Hepatocyte (in vitro differentiated cells): Measurements from ENCODE around the gene MFAP2. TPM values are rescaled to one million over a fixed set of nuclear protein-coding genes. Genes with fewer than 3 reads are reported as not detected.

ENCODE experiments used
- DNase-seq: peaks from one replicate; pipeline ENCODE4 v3.0.0-alpha.2; 2016; ENCODE audit warnings: low spot score
- H2AFZ ChIP-seq: fragments of 200-600 bp; sonication (generic); 2 replicates; pipeline ENCODE4 v1.6.0; 2016; ENCODE audit warnings: antibody characterized with exemption, mild to moderate bottlenecking
- H3K27ac ChIP-seq: fragments of 200-600 bp; sonication (generic); 2 replicates; pipeline ENCODE4 v1.5.1; 2016; ENCODE audit warnings: mild to moderate bottlenecking
- H3K27me3 ChIP-seq: fragments of 200-600 bp; sonication (generic); 2 replicates; pipeline ENCODE4 v1.6.1; 2016
- H3K36me3 ChIP-seq: fragments of 200-600 bp; sonication (generic); replicated peaks from 2 replicates; pipeline ENCODE4 v1.5.1; 2016; ENCODE audit warnings: low read depth; ENCODE audit not compliant: insufficient read depth
- H3K4me1 ChIP-seq: fragments of 200-600 bp; sonication (generic); 2 replicates; pipeline ENCODE4 v1.5.1; 2016; ENCODE audit warnings: mild to moderate bottlenecking, moderate library complexity; ENCODE audit not compliant: insufficient read depth
- H3K4me2 ChIP-seq: fragments of 200-600 bp; sonication (generic); 2 replicates; pipeline ENCODE4 v1.6.0; 2016
- H3K4me3 ChIP-seq: fragments of 200-600 bp; sonication (generic); 2 replicates; pipeline ENCODE4 v1.5.1; 2016; ENCODE audit warnings: mild to moderate bottlenecking
- H3K79me2 ChIP-seq: fragments of 200-600 bp; sonication (generic); 2 replicates; pipeline ENCODE4 v1.6.0; 2017; ENCODE audit warnings: mild to moderate bottlenecking
- H3K9me2 ChIP-seq: fragments of 200-600 bp; sonication (generic); replicated peaks from 2 replicates; pipeline ENCODE4 v1.6.0; 2017; ENCODE audit warnings: mild to moderate bottlenecking; ENCODE audit not compliant: insufficient read depth
- H3K9me3 ChIP-seq: fragments of 200-600 bp; sonication (generic); 2 replicates; pipeline ENCODE4 v1.5.1; 2016; ENCODE audit warnings: low read depth, mild to moderate bottlenecking
- H4K20me1 ChIP-seq: fragments of 200-600 bp; sonication (generic); 2 replicates; pipeline ENCODE4 v1.6.0; 2016; ENCODE audit warnings: mild to moderate bottlenecking; ENCODE audit not compliant: insufficient read depth, poor library complexity, severe bottlenecking
- EZH2 ChIP-seq: fragments of 200-600 bp; sonication (generic); IDR thresholded peaks from 2 replicates; pipeline ENCODE4 v1.6.1; 2016; ENCODE audit warnings: antibody characterized with exemption, mild to moderate bottlenecking, borderline replicate concordance
- EZH2phosphoT487 ChIP-seq: fragments of 200-600 bp; sonication (generic); IDR thresholded peaks from one replicate; pipeline ENCODE4 v1.6.1; 2018; ENCODE audit warnings: antibody characterized with exemption, mild to moderate bottlenecking, low read depth, moderate library complexity; ENCODE audit not compliant: unreplicated experiment, severe bottlenecking
- WGBS: methylation state at CpG from one replicate; pipeline ENCODE4 v1.1.6; 2016; ENCODE audit warnings: low lambda C conversion rate; ENCODE audit errors: missing lambda C conversion rate; 5-methylcytosine and 5-hydroxymethylcytosine counted together
- polyA plus RNA-seq: library from polyadenylated mRNA; unstranded; fragments of >200 nt; fragmentation: Nextera tagmentation; extraction: Ambion mirVana; gene quantifications from 2 replicates; pipeline ENCODE4 v1.2.1, GENCODE V29; 2016
- total RNA-seq: library from RNA; depleted of rRNA; stranded (reverse); fragments of >200 nt; gene quantifications from 2 replicates; pipeline ENCODE4 v1.2.3, GENCODE V29; 2014
- TF ChIP-seq, protein P1 (sequence below): fragments of 200-600 bp; sonication (generic); IDR thresholded peaks from 2 replicates; pipeline ENCODE4 v1.5.1; 2016; ENCODE audit warnings: antibody characterized with exemption, mild to moderate bottlenecking; ENCODE audit not compliant: poor library complexity

MFAP2 gene
- total and polyA plus RNA-seq, 2 experiments from 2014 or later = 172 to 551 TPM

DNA sequence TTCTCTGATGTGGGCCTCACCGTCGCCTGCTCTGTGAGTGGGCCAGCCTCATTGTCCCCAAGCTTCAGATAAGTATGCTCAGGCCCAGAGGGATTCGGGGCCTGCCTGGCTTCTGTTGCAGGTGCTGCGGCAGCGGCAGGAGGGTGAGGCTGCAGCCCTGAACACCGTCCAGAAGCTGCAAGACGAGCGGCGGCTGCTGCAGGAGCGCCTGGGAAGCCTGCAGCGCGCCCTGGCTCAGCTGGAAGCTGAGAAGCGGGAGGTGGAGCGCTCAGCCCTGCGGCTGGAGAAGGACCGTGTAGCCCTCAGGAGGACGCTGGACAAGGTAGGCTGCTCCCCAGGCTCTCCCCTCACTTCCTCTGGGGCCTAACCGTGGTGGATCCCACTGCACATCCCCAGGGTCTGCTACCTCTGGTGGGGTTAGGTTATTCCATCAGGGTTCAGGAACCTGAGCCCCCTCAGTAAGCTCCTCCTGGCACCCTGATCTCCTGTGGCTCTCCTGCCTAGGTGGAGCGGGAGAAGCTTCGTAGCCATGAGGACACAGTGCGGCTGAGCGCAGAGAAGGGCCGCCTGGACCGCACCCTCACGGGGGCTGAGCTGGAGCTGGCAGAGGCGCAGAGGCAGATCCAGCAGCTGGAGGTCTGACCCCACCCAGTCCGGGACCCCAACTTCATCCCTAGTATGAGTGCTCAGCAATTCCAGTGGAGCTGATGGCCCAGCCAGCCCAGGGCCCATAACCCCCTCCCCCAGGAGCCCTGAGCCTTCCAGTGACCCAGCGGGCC is 10.1 kb downstream of the MFAP2 start:
- WGBS = 93% methylated on average over 28 of the region's 28 CpGs
- H3K27me3 ChIP-seq = no peaks in the 10 kb centered on the region
- no peak for DNase-seq
- no peaks in the 10 kb centered on the region for H4K20me1 ChIP-seq
- H3K9me2 ChIP-seq = no peaks in the 10 kb centered on the region
- no peaks in the 10 kb centered on the region for H3K9me3 ChIP-seq
- H3K4me3 ChIP-seq = no peak overlapping the region
- no peaks in the 10 kb centered on the region for H3K36me3 ChIP-seq
- no peaks in the 10 kb centered on the region for H3K79me2 ChIP-seq
- peaks cover 15% of the 10 kb centered on the region for H3K4me1 ChIP-seq
- TF ChIP-seq EZH2phosphoT487 = no peak
- TF ChIP-seq, protein P1, sequence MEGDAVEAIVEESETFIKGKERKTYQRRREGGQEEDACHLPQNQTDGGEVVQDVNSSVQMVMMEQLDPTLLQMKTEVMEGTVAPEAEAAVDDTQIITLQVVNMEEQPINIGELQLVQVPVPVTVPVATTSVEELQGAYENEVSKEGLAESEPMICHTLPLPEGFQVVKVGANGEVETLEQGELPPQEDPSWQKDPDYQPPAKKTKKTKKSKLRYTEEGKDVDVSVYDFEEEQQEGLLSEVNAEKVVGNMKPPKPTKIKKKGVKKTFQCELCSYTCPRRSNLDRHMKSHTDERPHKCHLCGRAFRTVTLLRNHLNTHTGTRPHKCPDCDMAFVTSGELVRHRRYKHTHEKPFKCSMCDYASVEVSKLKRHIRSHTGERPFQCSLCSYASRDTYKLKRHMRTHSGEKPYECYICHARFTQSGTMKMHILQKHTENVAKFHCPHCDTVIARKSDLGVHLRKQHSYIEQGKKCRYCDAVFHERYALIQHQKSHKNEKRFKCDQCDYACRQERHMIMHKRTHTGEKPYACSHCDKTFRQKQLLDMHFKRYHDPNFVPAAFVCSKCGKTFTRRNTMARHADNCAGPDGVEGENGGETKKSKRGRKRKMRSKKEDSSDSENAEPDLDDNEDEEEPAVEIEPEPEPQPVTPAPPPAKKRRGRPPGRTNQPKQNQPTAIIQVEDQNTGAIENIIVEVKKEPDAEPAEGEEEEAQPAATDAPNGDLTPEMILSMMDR = no peak
- no peak for TF ChIP-seq EZH2
- no peak overlapping the region for H2AFZ ChIP-seq
- no peak overlapping the region for H3K27ac ChIP-seq
- no peak overlapping the region for H3K4me2 ChIP-seq

DNA sequence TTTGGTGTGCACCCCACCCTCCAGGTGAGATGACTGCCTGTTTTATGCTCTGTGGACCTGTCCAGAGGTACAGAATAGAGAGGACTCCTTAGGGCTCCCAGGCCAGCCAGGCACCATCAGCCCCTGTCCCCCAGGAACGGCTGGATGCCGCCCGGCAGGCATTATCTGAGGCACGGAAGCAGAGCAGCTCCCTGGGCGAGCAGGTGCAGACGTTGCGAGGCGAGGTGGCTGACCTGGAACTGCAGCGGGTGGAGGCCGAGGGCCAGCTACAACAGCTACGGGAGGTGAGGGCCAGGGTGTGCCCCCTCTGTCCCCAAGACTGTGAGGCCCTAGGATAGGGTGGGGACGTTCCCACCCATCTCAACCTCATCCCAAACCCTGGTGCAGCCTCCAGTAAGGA is 10.8 kb downstream of the MFAP2 start:
- H3K9me2 ChIP-seq = no peaks in the 10 kb centered on the region
- H3K27me3 ChIP-seq = no peaks in the 10 kb centered on the region
- H3K9me3 ChIP-seq = no peaks in the 10 kb centered on the region
- 87% methylated on average over 12 of the region's 12 CpGs for WGBS
- TF ChIP-seq EZH2 (no peak), EZH2phosphoT487 (no peak)
- TF ChIP-seq, protein P1 = no peak
- no peaks in the 10 kb centered on the region for H4K20me1 ChIP-seq
- H3K4me3 ChIP-seq = no peak overlapping the region
- H3K27ac ChIP-seq = no peak overlapping the region
- no peaks in the 10 kb centered on the region for H3K79me2 ChIP-seq
- H2AFZ ChIP-seq = no peak overlapping the region
- no peak for DNase-seq
- H3K4me1 ChIP-seq = peaks cover 15% of the 10 kb centered on the region
- H3K4me2 ChIP-seq = no peak overlapping the region
- no peaks in the 10 kb centered on the region for H3K36me3 ChIP-seq

DNA sequence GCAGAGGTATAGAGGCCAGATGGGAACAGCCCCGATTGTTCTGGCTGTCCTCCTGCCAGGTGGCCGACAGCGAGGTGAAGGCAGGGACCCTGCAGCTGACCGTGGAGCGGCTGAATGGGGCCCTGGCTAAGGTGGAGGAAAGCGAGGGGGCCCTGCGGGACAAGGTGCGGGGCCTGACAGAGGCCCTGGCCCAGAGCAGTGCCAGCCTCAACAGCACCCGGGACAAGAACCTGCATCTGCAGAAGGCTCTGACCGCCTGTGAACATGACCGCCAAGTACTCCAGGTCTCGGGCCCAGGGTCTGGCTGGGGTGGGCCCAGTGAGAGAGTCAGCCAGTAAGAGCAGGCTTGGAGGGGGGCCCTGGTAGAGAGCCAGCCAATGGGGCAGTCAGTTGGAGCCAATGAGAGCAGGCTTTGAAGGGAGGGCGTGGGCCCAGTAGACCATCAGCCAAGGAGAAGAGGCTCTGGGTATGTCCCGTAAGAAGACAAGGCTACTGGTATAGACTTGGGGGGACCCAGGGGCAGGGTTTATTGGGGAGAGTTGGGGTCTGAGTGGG is 11.3 kb downstream of the MFAP2 start:
- no peaks in the 10 kb centered on the region for H3K9me3 ChIP-seq
- peaks cover 15% of the 10 kb centered on the region for H3K4me1 ChIP-seq
- no peak overlapping the region for H3K4me2 ChIP-seq
- H4K20me1 ChIP-seq = no peaks in the 10 kb centered on the region
- H3K27ac ChIP-seq = no peak overlapping the region
- H3K79me2 ChIP-seq = no peaks in the 10 kb centered on the region
- H3K27me3 ChIP-seq = no peaks in the 10 kb centered on the region
- H3K36me3 ChIP-seq = no peaks in the 10 kb centered on the region
- H2AFZ ChIP-seq = no peak overlapping the region
- H3K9me2 ChIP-seq = no peaks in the 10 kb centered on the region
- no peak for DNase-seq
- no peak for TF ChIP-seq EZH2phosphoT487
- TF ChIP-seq, protein P1 = no peak
- TF ChIP-seq EZH2 = no peak
- no peak overlapping the region for H3K4me3 ChIP-seq
- WGBS = 96% methylated on average over 14 of the region's 14 CpGs
